H9 (cell line): Measurements from ENCODE around the gene LRRFIP2. TPM values are rescaled to one million over a fixed set of nuclear protein-coding genes. Genes with fewer than 3 reads are reported as not detected.

Experiments
- DNase-seq: peaks from one replicate; pipeline ENCODE4 v3.0.0-alpha.2; 2017
- H2AFZ ChIP-seq: one replicate; pipeline ENCODE4 v1.6.1; 2013; ENCODE audit warnings: mild to moderate bottlenecking, low read length, control low read depth, moderate library complexity
- H2AK5ac ChIP-seq: 2 replicates; pipeline ENCODE4 v1.6.1; 2013; ENCODE audit warnings: low read length, control low read depth, mixed read lengths; ENCODE audit not compliant: insufficient read length
- H2BK120ac ChIP-seq: one replicate; pipeline ENCODE4 v1.6.1; 2013; ENCODE audit warnings: low read depth, mild to moderate bottlenecking, low read length, control low read depth, inconsistent platforms; ENCODE audit not compliant: poor library complexity, severe bottlenecking
- H2BK12ac ChIP-seq: 2 replicates; pipeline ENCODE4 v1.6.1; 2013; ENCODE audit warnings: low read length, control low read depth, mixed read lengths, low read depth; ENCODE audit not compliant: insufficient read length
- H2BK15ac ChIP-seq: 2 replicates; pipeline ENCODE4 v1.6.1; 2013; ENCODE audit warnings: low read depth, low read length, control low read depth
- H2BK20ac ChIP-seq: one replicate; pipeline ENCODE4 v1.6.1; 2013; ENCODE audit warnings: low read depth, mild to moderate bottlenecking, low read length, control low read depth, inconsistent platforms; ENCODE audit not compliant: poor library complexity, severe bottlenecking
- H2BK5ac ChIP-seq: 2 replicates; pipeline ENCODE4 v1.6.1; 2013; ENCODE audit warnings: low read length, control low read depth, mixed read lengths; ENCODE audit not compliant: insufficient read length
- H3K14ac ChIP-seq: 2 replicates; pipeline ENCODE4 v1.6.1; 2013; ENCODE audit warnings: low read length, control low read depth; ENCODE audit not compliant: insufficient read depth
- H3K18ac ChIP-seq: 2 replicates; pipeline ENCODE4 v1.6.1; 2013; ENCODE audit warnings: low read depth, mild to moderate bottlenecking, mixed read lengths, low read length, control low read depth; ENCODE audit not compliant: insufficient read length
- H3K23ac ChIP-seq: 2 replicates; pipeline ENCODE4 v1.6.1; 2013; ENCODE audit warnings: low read length, control low read depth, mixed read lengths, low read depth; ENCODE audit not compliant: insufficient read length
- H3K23me2 ChIP-seq: 2 replicates; pipeline ENCODE4 v1.6.1; 2013; ENCODE audit warnings: low read depth, mild to moderate bottlenecking, mixed read lengths, low read length, control low read depth; ENCODE audit not compliant: insufficient read length, poor library complexity, severe bottlenecking
- H3K27ac ChIP-seq: 2 replicates; pipeline ENCODE4 v1.5.1; 2013; ENCODE audit warnings: low read length, control low read depth, mixed read lengths, low read depth; ENCODE audit not compliant: insufficient read length
- H3K27me3 ChIP-seq: 2 replicates; pipeline ENCODE4 v1.6.1; 2013; ENCODE audit warnings: low read length, control low read depth, inconsistent platforms; ENCODE audit not compliant: insufficient read depth
- H3K4ac ChIP-seq: 2 replicates; pipeline ENCODE4 v1.6.1; 2013; ENCODE audit warnings: low read depth, mild to moderate bottlenecking, control low read depth, inconsistent platforms, low read length, moderate library complexity
- H3K4me1 ChIP-seq: 2 replicates; pipeline ENCODE4 v1.6.1; 2013; ENCODE audit warnings: low read length, control low read depth, inconsistent platforms; ENCODE audit not compliant: insufficient read depth
- H3K4me2 ChIP-seq: 2 replicates; pipeline ENCODE4 v1.6.1; 2013; ENCODE audit warnings: low read length, control low read depth, mixed read lengths; ENCODE audit not compliant: insufficient read length, insufficient read depth
- H3K56ac ChIP-seq: 2 replicates; pipeline ENCODE4 v1.6.1; 2013; ENCODE audit warnings: low read depth, mild to moderate bottlenecking, mixed read lengths, low read length, control low read depth; ENCODE audit not compliant: insufficient read length
- H3K79me1 ChIP-seq: 2 replicates; pipeline ENCODE4 v1.6.1; 2013; ENCODE audit warnings: low read depth, mild to moderate bottlenecking, moderate library complexity, low read length, control low read depth, inconsistent platforms; ENCODE audit not compliant: insufficient read depth, poor library complexity, severe bottlenecking
- H3K79me2 ChIP-seq: 2 replicates; pipeline ENCODE4 v1.6.1; 2013; ENCODE audit warnings: low read length, control low read depth, inconsistent platforms; ENCODE audit not compliant: insufficient read depth
- H3K9ac ChIP-seq: 2 replicates; pipeline ENCODE4 v1.6.1; 2013; ENCODE audit warnings: low read length, control low read depth, mixed read lengths; ENCODE audit not compliant: insufficient read length; ENCODE audit errors: extremely low read depth
- H3K9me3 ChIP-seq: one replicate; pipeline ENCODE4 v1.6.1; 2013; ENCODE audit warnings: low read depth, low read length, inconsistent platforms; ENCODE audit not compliant: control insufficient read depth
- H3T11ph ChIP-seq: one replicate; pipeline ENCODE4 v1.6.1; 2013; ENCODE audit warnings: mild to moderate bottlenecking, low read length, control low read depth, inconsistent platforms
- H4K20me1 ChIP-seq: one replicate; pipeline ENCODE4 v1.6.1; 2013; ENCODE audit not compliant: control insufficient read depth, insufficient read length, insufficient read depth
- H4K5ac ChIP-seq: 2 replicates; pipeline ENCODE4 v1.6.1; 2013; ENCODE audit warnings: low read depth, mild to moderate bottlenecking, mixed read lengths, low read length, control low read depth; ENCODE audit not compliant: insufficient read length
- H4K8ac ChIP-seq: replicated peaks from 2 replicates; pipeline ENCODE4 v1.6.1; 2013; ENCODE audit warnings: low read length, control low read depth, mixed read lengths, low read depth; ENCODE audit not compliant: insufficient read length
- H4K91ac ChIP-seq: 2 replicates; pipeline ENCODE4 v1.6.1; 2013; ENCODE audit warnings: low read depth, mild to moderate bottlenecking, moderate library complexity, mixed read lengths, low read length, control low read depth; ENCODE audit not compliant: insufficient read length
- H3K27ac Mint-ChIP-seq, 3 experiments: 2 replicates in 2 of 3; 3 replicates in 1 of 3; pipeline ENCODE4 v1.8.0; 2020 to 2021; ENCODE audit warnings: mixed read lengths in 3 of 3, mild to moderate bottlenecking in 1 of 3, moderate library complexity in 1 of 3
- H3K27me3 Mint-ChIP-seq: 2 replicates; pipeline ENCODE4 v1.8.0; 2021; ENCODE audit warnings: low read depth, mild to moderate bottlenecking, moderate library complexity, mixed read lengths
- H3K36me3 Mint-ChIP-seq, 3 experiments: 2 replicates in 2 of 3; 3 replicates in 1 of 3; pipeline ENCODE4 v1.8.0; 2020 to 2021; ENCODE audit warnings: low read depth in 3 of 3, mixed read lengths in 3 of 3; ENCODE audit not compliant: insufficient read depth in 1 of 3
- H3K4me1 Mint-ChIP-seq, 2 experiments: 2 replicates each; pipeline ENCODE4 v1.8.0; 2020; ENCODE audit warnings: mixed read lengths in 2 of 2
- H3K4me3 Mint-ChIP-seq, 2 experiments: 2 replicates in 1 of 2; 3 replicates in 1 of 2; pipeline ENCODE4 v1.8.0; 2020 to 2021; ENCODE audit warnings: mild to moderate bottlenecking in 2 of 2, mixed read lengths in 2 of 2, moderate library complexity in 1 of 2
- H3K9me3 Mint-ChIP-seq, 2 experiments: 2 replicates in 1 of 2; 3 replicates in 1 of 2; pipeline ENCODE4 v1.8.0; 2020; ENCODE audit warnings: mild to moderate bottlenecking in 2 of 2, mixed read lengths in 2 of 2, moderate library complexity in 1 of 2
- total RNA-seq: library from RNA; stranded (reverse); gene quantifications from 2 replicates; pipeline ENCODE4 v1.2.1, GENCODE V29; 2021
- TF ChIP-seq, protein P1 (sequence below): fragments of 200-600 bp; sonication (generic); conservative IDR thresholded peaks from 3 replicates; pipeline ENCODE4 v1.8.0; 2021; ENCODE audit warnings: antibody characterized with exemption, mild to moderate bottlenecking

Gene LRRFIP2
- total RNA-seq, 1 experiment from 2014 or later: 30.7 TPM

DNA sequence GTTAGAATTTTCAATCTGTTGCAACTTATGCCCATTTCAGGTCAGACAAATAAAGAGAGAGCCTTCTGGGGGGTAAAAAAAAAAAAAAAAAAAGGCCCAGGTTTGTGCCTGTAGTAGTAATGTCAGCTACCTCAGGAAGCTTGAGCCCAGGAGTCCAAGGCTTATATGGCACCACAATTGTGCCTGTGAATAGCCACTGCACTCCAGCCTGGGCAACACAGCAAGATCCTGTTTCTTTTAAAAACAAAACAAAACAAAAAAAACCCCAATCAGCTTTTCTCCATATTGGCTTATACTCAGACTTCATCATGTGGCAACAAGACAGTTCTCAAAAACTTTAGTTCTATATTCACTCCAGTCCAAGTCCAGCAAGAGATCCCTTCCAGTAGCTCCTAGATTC is 8.4 kb upstream of the LRRFIP2 start:
- Histone ChIP-seq H4K20me1 (no peaks in the 10 kb centered on the region), H3K23ac (no peak overlapping the region), H3K14ac (no peak overlapping the region), H2BK5ac (no peak overlapping the region), H3K27ac (no peak overlapping the region), H3T11ph (no peak overlapping the region), H2BK12ac (no peak overlapping the region), H3K9me3 (no peaks in the 10 kb centered on the region), H3K79me1 (no peaks in the 10 kb centered on the region), H2BK15ac (no peak overlapping the region), H2BK120ac (no peak overlapping the region), H4K91ac (no peak overlapping the region), H2AFZ (no peak overlapping the region), H3K23me2 (no peaks in the 10 kb centered on the region), H2BK20ac (no peak overlapping the region), H3K4me2 (no peak overlapping the region), H3K18ac (no peak overlapping the region), H3K56ac (no peak overlapping the region), H4K5ac (no peak overlapping the region), H3K4ac (no peak overlapping the region), H3K79me2 (no peaks in the 10 kb centered on the region), H3K4me1 (no peaks in the 10 kb centered on the region), H2AK5ac (no peak overlapping the region), H4K8ac (no peak overlapping the region), H3K27me3 (no peaks in the 10 kb centered on the region), H3K9ac (no peak overlapping the region)
- Mint-ChIP-seq H3K27ac (no peak overlapping the region), H3K4me1 (no peaks in the 10 kb centered on the region; a peak in 1 of 4 replicates), H3K36me3 (no peaks in the 10 kb centered on the region), H3K27me3 (no peaks in the 10 kb centered on the region), H3K9me3 (no peaks in the 10 kb centered on the region), H3K4me3 (no peak overlapping the region)
- TF ChIP-seq, protein P1, sequence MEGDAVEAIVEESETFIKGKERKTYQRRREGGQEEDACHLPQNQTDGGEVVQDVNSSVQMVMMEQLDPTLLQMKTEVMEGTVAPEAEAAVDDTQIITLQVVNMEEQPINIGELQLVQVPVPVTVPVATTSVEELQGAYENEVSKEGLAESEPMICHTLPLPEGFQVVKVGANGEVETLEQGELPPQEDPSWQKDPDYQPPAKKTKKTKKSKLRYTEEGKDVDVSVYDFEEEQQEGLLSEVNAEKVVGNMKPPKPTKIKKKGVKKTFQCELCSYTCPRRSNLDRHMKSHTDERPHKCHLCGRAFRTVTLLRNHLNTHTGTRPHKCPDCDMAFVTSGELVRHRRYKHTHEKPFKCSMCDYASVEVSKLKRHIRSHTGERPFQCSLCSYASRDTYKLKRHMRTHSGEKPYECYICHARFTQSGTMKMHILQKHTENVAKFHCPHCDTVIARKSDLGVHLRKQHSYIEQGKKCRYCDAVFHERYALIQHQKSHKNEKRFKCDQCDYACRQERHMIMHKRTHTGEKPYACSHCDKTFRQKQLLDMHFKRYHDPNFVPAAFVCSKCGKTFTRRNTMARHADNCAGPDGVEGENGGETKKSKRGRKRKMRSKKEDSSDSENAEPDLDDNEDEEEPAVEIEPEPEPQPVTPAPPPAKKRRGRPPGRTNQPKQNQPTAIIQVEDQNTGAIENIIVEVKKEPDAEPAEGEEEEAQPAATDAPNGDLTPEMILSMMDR: no peak
- no peak for DNase-seq
